ENCODE results near the gene SF3B4.
"Not testable (repeated sequence)": the region's sequence is repeated elsewhere in the genome, so short reads cannot be mapped to it uniquely, and the experiment has no call there.

Gene SF3B4

DNA sequence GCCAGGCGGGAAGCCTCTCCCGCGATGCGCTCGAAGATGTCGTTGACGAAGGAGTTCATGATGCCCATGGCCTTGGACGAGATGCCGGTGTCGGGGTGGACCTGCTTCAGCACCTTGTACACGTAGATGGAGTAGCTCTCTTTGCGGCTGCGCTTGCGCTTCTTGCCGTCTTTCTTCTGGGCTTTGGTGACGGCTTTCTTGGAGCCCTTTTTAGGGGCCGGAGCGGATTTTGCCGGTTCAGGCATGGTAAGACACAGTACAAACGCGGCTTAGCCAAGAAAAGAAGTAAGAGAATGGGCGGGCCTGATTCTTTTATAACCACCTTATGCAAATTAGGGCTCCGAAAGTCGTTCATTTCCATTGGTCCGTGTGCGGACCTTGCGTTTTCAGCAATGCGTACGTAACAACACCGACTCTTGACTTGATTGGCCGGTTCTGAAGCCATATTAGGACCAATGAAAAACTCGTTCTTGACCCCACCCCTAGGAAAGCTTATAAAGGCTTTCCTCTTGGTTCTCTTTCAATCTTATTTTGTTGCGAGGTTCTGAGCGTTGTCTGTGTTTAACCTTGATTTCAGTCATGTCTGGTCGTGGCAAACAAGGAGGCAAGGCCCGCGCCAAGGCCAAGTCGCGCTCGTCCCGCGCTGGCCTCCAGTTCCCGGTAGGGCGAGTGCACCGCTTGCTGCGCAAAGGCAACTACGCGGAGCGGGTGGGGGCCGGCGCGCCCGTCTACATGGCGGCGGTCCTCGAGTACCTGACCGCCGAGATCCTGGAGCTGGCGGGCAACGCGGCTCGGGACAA lies 41.0 kb downstream of the SF3B4 start:
- Histone ChIP-seq H3K27ac (peak overlapping the region; percentile 96), H3K36me3 (replicated peaks) (no peaks in the 10 kb centered on the region), H3K4me3 (ENCODE audit: low read depth, low read length) (peak overlapping the region; percentile 68), H3K27me3 (replicated peaks) (no peaks in the 10 kb centered on the region)
- TF ChIP-seq, protein P1, sequence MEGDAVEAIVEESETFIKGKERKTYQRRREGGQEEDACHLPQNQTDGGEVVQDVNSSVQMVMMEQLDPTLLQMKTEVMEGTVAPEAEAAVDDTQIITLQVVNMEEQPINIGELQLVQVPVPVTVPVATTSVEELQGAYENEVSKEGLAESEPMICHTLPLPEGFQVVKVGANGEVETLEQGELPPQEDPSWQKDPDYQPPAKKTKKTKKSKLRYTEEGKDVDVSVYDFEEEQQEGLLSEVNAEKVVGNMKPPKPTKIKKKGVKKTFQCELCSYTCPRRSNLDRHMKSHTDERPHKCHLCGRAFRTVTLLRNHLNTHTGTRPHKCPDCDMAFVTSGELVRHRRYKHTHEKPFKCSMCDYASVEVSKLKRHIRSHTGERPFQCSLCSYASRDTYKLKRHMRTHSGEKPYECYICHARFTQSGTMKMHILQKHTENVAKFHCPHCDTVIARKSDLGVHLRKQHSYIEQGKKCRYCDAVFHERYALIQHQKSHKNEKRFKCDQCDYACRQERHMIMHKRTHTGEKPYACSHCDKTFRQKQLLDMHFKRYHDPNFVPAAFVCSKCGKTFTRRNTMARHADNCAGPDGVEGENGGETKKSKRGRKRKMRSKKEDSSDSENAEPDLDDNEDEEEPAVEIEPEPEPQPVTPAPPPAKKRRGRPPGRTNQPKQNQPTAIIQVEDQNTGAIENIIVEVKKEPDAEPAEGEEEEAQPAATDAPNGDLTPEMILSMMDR (IDR thresholded peaks at IDR 0.05; ENCODE audit: low read depth, low read length, missing control alignments): no peak
- in situ Hi-C loops (cut with HindIII; ENCODE audit: low pct_ligation_motif_present, low sequenced_read_pairs): no loop called here
- DNase-seq: peak; percentile 99

DNA sequence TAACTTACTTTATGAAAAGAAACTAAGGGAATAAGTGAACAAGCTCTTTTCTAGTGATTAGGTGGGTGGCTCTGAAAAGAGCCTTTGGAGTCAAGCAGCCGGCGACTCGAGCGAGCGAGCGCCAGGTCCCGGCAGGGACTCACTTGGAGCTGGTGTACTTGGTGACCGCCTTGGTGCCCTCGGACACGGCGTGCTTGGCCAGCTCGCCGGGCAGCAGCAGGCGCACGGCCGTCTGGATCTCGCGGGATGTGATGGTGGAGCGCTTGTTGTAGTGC lies 41.5 kb downstream of the SF3B4 start:
- peak overlapping the region; percentile 68 for H3K4me3 ChIP-seq (ENCODE audit: low read depth, low read length)
- peak overlapping the region; percentile 96 for H3K27ac ChIP-seq
- DNase-seq; H3K27me3 ChIP-seq (replicated peaks); H3K36me3 ChIP-seq (replicated peaks); in situ Hi-C loops (cut with HindIII; ENCODE audit: low pct_ligation_motif_present, low sequenced_read_pairs): not testable (repeated sequence)

- H3K36me3 ChIP-seq (replicated peaks): no peaks in the 10 kb centered on the region
- H3K4me3 ChIP-seq (ENCODE audit: low read depth, low read length): peak overlapping the region; percentile 68
- H3K27me3 ChIP-seq (replicated peaks): no peaks in the 10 kb centered on the region
- TF ChIP-seq, protein P1 (IDR thresholded peaks at IDR 0.05; ENCODE audit: low read depth, low read length, missing control alignments): peak; percentile 14
- in situ Hi-C loops (cut with HindIII; ENCODE audit: low pct_ligation_motif_present, low sequenced_read_pairs): no loop called here
- DNase-seq: peak; percentile 89
- H3K27ac ChIP-seq: peak overlapping the region; percentile 96
Observed at GRCh38 chr1:149885339-149886120, 42.1 kb downstream of the SF3B4 start.

GRCh38 chr1:149884433-149885338 lies 42.9 kb downstream of the SF3B4 start:
- TF ChIP-seq, protein P1 (IDR thresholded peaks at IDR 0.05; ENCODE audit: low read depth, low read length, missing control alignments): no peak
- Histone ChIP-seq H3K27ac (peak overlapping the region; percentile 96), H3K27me3 (replicated peaks) (no peaks in the 10 kb centered on the region), H3K36me3 (replicated peaks) (no peaks in the 10 kb centered on the region), H3K4me3 (ENCODE audit: low read depth, low read length) (peak overlapping the region; percentile 68)
- peak; percentile 7 for DNase-seq
- in situ Hi-C loops (cut with HindIII; ENCODE audit: low pct_ligation_motif_present, low sequenced_read_pairs): no loop called here

DNA sequence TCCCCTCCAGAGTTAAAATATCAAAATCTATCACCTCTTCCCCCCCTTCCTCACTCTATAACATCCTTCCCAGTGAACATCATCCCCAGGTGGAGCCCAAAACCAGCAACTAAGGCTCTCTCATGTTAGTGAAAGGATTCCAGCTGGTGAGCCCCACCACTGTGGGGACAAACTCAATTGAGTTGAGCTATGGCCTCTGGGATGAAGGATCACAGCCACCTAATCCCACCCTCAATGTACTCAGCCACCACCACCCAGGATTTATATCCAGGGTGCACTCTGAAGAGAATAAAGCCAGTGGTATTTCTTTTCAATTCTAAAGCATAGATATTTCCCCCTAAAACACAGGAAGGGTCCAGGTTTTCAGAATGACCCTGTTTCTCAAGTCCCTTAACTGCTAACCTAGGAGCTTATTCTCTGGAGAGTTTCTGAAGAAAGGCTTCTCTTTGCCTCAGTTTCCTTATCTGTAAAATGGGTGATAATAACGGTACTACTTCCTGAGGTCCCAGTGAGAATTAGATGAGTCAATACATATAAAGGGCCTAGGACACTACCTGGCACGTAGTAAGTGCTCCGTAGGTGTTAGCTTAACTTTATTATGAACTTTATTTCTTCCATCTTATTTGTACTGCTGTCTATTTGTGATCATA lies 43.9 kb downstream of the SF3B4 start:
- Histone ChIP-seq H3K36me3 (replicated peaks) (no peaks in the 10 kb centered on the region), H3K27me3 (replicated peaks) (no peaks in the 10 kb centered on the region), H3K4me3 (ENCODE audit: low read depth, low read length) (no peak overlapping the region), H3K27ac (no peak overlapping the region)
- no peak for DNase-seq
- TF ChIP-seq, protein P1 (IDR thresholded peaks at IDR 0.05; ENCODE audit: low read depth, low read length, missing control alignments): no peak
- in situ Hi-C loops (cut with HindIII; ENCODE audit: low pct_ligation_motif_present, low sequenced_read_pairs): no loop called here
